ENCODE data around the gene GRIFIN. TPM values are rescaled to one million over a fixed set of nuclear protein-coding genes. Genes with fewer than 3 reads are reported as not detected.

Gene GRIFIN
- total RNA-seq, 1 experiment from 2014 or later: not detected

- no peak overlapping the region for H3K4me3 ChIP-seq (ENCODE audit: low read length)
- DNase-seq (no peak), ATAC-seq (no peak)
- no peaks in the 10 kb centered on the region for H3K4me1 ChIP-seq (ENCODE audit: insufficient read depth, low read length)
- TF ChIP-seq, protein P1, sequence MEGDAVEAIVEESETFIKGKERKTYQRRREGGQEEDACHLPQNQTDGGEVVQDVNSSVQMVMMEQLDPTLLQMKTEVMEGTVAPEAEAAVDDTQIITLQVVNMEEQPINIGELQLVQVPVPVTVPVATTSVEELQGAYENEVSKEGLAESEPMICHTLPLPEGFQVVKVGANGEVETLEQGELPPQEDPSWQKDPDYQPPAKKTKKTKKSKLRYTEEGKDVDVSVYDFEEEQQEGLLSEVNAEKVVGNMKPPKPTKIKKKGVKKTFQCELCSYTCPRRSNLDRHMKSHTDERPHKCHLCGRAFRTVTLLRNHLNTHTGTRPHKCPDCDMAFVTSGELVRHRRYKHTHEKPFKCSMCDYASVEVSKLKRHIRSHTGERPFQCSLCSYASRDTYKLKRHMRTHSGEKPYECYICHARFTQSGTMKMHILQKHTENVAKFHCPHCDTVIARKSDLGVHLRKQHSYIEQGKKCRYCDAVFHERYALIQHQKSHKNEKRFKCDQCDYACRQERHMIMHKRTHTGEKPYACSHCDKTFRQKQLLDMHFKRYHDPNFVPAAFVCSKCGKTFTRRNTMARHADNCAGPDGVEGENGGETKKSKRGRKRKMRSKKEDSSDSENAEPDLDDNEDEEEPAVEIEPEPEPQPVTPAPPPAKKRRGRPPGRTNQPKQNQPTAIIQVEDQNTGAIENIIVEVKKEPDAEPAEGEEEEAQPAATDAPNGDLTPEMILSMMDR (conservative IDR thresholded peaks at IDR 0.05; ENCODE audit: low read depth, low read length): no peak
- TF ChIP-seq EZH2 (IDR thresholded peaks at IDR 0.05; ENCODE audit: low read length, unreplicated experiment) (no peak), EZH2phosphoT487 (IDR thresholded peaks at IDR 0.05; ENCODE audit: borderline replicate concordance, low read length) (no peak)
- CTCF ChIA-PET: no interaction called here
- H3F3A ChIP-seq (ENCODE audit: low read length, unreplicated experiment): no peaks in the 10 kb centered on the region
- no peaks in the 10 kb centered on the region for H4K20me1 ChIP-seq (ENCODE audit: low read length)
- no peaks in the 10 kb centered on the region for H3K36me3 ChIP-seq (ENCODE audit: low read depth, low read length)
- H3K79me2 ChIP-seq (ENCODE audit: low read length): no peaks in the 10 kb centered on the region
- no peaks in the 10 kb centered on the region for H3K9me2 ChIP-seq (replicated peaks; ENCODE audit: low read length)
- H3K27ac ChIP-seq (ENCODE audit: low read length): no peak overlapping the region
- no peaks in the 10 kb centered on the region for H3K9me3 ChIP-seq (ENCODE audit: low read length)
- no TSS peak for BruUV-seq (replicated peaks)
- H3K9ac ChIP-seq (ENCODE audit: low read length): no peak overlapping the region
- no peak overlapping the region for H2AFZ ChIP-seq (ENCODE audit: low read length)
- intact Hi-C loops (cut with micrococcal nuclease): no loop called here
- H3K27me3 ChIP-seq (ENCODE audit: low read length): no peaks in the 10 kb centered on the region
- no peak overlapping the region for H3K4me2 ChIP-seq (ENCODE audit: low read length)
- POLR2A ChIA-PET (ENCODE audit: unreplicated experiment): no interaction called here
These were observed 28.1 kb upstream of the GRIFIN start for GRCh38 chr7:2504128-2504888.

DNA sequence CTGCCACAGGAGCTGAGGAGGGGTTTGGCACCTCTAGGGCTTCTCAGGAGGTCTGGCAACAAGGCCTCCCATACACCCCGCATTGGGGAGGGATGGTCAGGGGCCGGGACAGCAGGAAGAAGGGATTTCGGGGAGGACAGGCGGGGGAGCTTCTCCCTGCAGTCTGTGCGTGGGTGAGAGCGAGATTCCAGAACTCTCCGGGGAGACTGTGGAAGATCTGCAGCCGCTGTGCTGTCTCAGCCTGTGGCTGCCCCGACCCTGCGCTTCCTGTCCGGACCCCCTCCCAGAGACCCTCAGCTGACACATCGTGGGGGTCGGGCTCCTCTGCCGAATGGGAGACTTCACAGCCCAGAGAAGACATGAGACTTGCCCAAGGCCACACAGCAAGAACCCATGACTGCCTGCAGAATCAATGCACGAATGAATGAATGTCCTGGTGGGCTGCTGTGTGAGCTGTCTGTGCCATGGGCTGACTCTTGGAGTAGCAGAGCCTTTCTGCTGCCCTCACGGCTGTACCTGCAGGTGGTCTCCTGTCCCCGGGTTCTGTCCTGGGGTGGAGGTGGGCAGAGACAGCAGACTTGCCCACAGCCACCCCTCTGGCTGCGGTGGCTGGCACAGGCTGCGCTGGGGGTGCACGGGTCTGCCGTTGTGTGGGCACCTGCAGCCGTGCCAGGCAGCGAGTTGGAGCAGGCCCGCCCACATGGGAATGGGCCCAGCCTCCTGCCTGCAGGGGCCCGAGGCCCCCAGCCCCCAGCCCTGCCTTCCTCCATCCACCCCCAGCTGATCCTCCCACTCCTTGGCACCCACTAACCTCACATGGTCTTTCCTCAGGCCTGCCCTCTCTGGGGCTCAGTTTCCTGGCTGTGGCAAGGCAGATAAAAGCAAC lies 27.1 kb upstream of the GRIFIN start:
- DNase-seq (no peak), ATAC-seq (no peak)
- CTCF ChIA-PET: no interaction called here
- no peak for TF ChIP-seq EZH2phosphoT487 (IDR thresholded peaks at IDR 0.05; ENCODE audit: borderline replicate concordance, low read length)
- TF ChIP-seq, protein P1 (conservative IDR thresholded peaks at IDR 0.05; ENCODE audit: low read depth, low read length): no peak
- no peak for TF ChIP-seq EZH2 (IDR thresholded peaks at IDR 0.05; ENCODE audit: low read length, unreplicated experiment)
- Histone ChIP-seq H3K79me2 (ENCODE audit: low read length) (no peaks in the 10 kb centered on the region), H3F3A (ENCODE audit: low read length, unreplicated experiment) (no peaks in the 10 kb centered on the region), H3K27ac (ENCODE audit: low read length) (no peak overlapping the region), H3K9ac (ENCODE audit: low read length) (no peak overlapping the region), H3K4me3 (ENCODE audit: low read length) (no peak overlapping the region), H4K20me1 (ENCODE audit: low read length) (no peaks in the 10 kb centered on the region), H2AFZ (ENCODE audit: low read length) (no peak overlapping the region), H3K4me2 (ENCODE audit: low read length) (no peak overlapping the region), H3K36me3 (ENCODE audit: low read depth, low read length) (no peaks in the 10 kb centered on the region), H3K9me3 (ENCODE audit: low read length) (no peaks in the 10 kb centered on the region), H3K27me3 (ENCODE audit: low read length) (no peaks in the 10 kb centered on the region), H3K9me2 (replicated peaks; ENCODE audit: low read length) (no peaks in the 10 kb centered on the region), H3K4me1 (ENCODE audit: insufficient read depth, low read length) (no peaks in the 10 kb centered on the region)
- BruUV-seq (replicated peaks): no TSS peak
- intact Hi-C loops (cut with micrococcal nuclease): no loop called here
- POLR2A ChIA-PET (ENCODE audit: unreplicated experiment): no interaction called here

DNA sequence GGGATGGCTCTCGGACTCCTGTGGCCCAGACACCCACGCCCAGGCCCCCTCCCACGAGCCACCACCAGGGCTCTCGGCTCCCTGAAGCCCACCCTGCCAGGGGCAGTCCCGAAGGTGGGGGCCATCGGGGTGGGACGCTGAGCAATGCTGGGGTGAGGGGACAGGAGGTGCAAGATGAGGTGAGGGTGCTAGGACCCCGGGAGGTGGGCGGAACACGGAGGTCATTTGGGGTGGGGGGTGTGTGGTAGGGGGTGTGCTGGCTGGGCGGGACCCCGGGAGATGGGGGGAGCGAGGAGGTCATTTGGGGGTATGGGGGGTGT lies 26.4 kb upstream of the GRIFIN start:
- no peak overlapping the region for H3K9ac ChIP-seq (ENCODE audit: low read length)

More for the DNA sequence above, 26.4 kb upstream of the GRIFIN start:
- Histone ChIP-seq H2AFZ (ENCODE audit: low read length) (no peak overlapping the region), H3F3A (ENCODE audit: low read length, unreplicated experiment) (no peaks in the 10 kb centered on the region), H3K27me3 (ENCODE audit: low read length) (no peaks in the 10 kb centered on the region), H3K4me1 (ENCODE audit: insufficient read depth, low read length) (no peaks in the 10 kb centered on the region), H3K9me3 (ENCODE audit: low read length) (no peaks in the 10 kb centered on the region), H3K36me3 (ENCODE audit: low read depth, low read length) (no peaks in the 10 kb centered on the region), H4K20me1 (ENCODE audit: low read length) (no peaks in the 10 kb centered on the region), H3K4me2 (ENCODE audit: low read length) (no peak overlapping the region), H3K4me3 (ENCODE audit: low read length) (no peak overlapping the region), H3K27ac (ENCODE audit: low read length) (no peak overlapping the region), H3K79me2 (ENCODE audit: low read length) (no peaks in the 10 kb centered on the region), H3K9me2 (replicated peaks; ENCODE audit: low read length) (no peaks in the 10 kb centered on the region)
- BruUV-seq (replicated peaks): no TSS peak
- intact Hi-C loops (cut with micrococcal nuclease): no loop called here
- ATAC-seq (no peak), DNase-seq (no peak)
- ChIA-PET CTCF (interaction anchor here (0.6 kb wide), 1 partner anchor 129 kb away, joined by 3 read pairs; no protein-coding TSS in a partner anchor), POLR2A (ENCODE audit: unreplicated experiment) (no interaction called here)
- TF ChIP-seq, protein P1 (conservative IDR thresholded peaks at IDR 0.05; ENCODE audit: low read depth, low read length): no peak
- TF ChIP-seq EZH2phosphoT487 (IDR thresholded peaks at IDR 0.05; ENCODE audit: borderline replicate concordance, low read length) (no peak), EZH2 (IDR thresholded peaks at IDR 0.05; ENCODE audit: low read length, unreplicated experiment) (no peak)

Measured in PC-3 (cell line).